AG04449 (cell line): ENCODE results near the gene NTRK3.

Experiments used
- CTCF ChIA-PET: fragments of 350-600 bp; formaldehyde crosslinking; extraction: SDS; loops from one replicate; lab custom pipeline; 2021; ENCODE audit warnings: antibody characterized with exemption; lab: Yijun Ruan, JAX
- POLR2A ChIA-PET: fragments of 400-600, 350-600 bp; formaldehyde crosslinking; extraction: SDS; loops from one replicate; lab custom pipeline; 2020; ENCODE audit warnings: antibody characterized with exemption, inconsistent platforms; lab: Yijun Ruan, JAX
- DNase-seq: peaks from one replicate; pipeline ENCODE4 v3.0.0-alpha.2; 2010; ENCODE audit warnings: low read depth, low spot score
- H3K4me3 ChIP-seq: 2 replicates; pipeline ENCODE4 v1.5.1; 2011; ENCODE audit warnings: low read depth, mild to moderate bottlenecking, control low read depth, low read length
- CTCF ChIP-seq: IDR thresholded peaks from one replicate; pipeline ENCODE4 v1.5.1; 2011; ENCODE audit warnings: mild to moderate bottlenecking, moderate library complexity, low read length, control low read depth, inconsistent platforms; ENCODE audit not compliant: insufficient read depth; ENCODE audit errors: missing control alignments

Gene NTRK3

DNA sequence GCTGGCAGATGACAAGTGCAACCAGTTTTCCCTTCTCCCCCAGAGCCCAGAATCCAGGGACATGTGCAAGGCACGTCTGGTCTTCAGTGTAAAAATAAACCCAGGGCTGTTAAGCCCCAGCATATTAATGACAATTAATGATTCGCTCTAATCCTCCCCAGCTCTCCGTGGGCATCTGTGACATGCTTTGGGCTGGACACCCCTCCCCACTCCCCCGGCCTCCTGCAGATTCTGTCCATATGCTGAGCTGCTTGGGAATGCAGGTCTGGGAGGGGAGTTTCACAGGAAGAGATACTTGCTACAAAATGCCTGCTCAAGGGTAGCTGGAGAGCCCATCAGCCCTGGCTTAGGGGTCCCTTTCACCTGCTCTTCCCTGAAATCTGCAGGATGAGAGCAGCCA, 43.0 kb upstream of the NTRK3 start:
- no peak for DNase-seq
- ChIA-PET CTCF (interaction anchor here (0.9 to 2.2 kb wide), 4 partner anchors 11 to 59 kb away, joined by 3 to 8 read pairs (median 3); no protein-coding TSS in a partner anchor), POLR2A (no interaction called here)
- no peak overlapping the region for H3K4me3 ChIP-seq
- TF ChIP-seq CTCF, result no peak

GRCh38 chr15:88288661-88289060, 32.1 kb upstream of the NTRK3 start:
- CTCF ChIA-PET, result interaction anchor here (6.5 kb wide), 1 partner anchor 14 kb away, joined by 27 read pairs; no protein-coding TSS in a partner anchor
- POLR2A ChIA-PET, result no interaction called here

GRCh38 chr15:88288206-88288605, 31.7 kb upstream of the NTRK3 start:
- ChIA-PET POLR2A (no interaction called here), CTCF (interaction anchor here (6.5 kb wide), 1 partner anchor 13 kb away, joined by 27 read pairs; no protein-coding TSS in a partner anchor)
- TF ChIP-seq CTCF, result no peak
- no peak for DNase-seq
- no peak overlapping the region for H3K4me3 ChIP-seq

More at GRCh38 chr15:88288661-88289060, 32.1 kb upstream of the NTRK3 start:
- DNase-seq, result no peak
- H3K4me3 ChIP-seq, result no peak overlapping the region
- TF ChIP-seq CTCF, result no peak

DNA sequence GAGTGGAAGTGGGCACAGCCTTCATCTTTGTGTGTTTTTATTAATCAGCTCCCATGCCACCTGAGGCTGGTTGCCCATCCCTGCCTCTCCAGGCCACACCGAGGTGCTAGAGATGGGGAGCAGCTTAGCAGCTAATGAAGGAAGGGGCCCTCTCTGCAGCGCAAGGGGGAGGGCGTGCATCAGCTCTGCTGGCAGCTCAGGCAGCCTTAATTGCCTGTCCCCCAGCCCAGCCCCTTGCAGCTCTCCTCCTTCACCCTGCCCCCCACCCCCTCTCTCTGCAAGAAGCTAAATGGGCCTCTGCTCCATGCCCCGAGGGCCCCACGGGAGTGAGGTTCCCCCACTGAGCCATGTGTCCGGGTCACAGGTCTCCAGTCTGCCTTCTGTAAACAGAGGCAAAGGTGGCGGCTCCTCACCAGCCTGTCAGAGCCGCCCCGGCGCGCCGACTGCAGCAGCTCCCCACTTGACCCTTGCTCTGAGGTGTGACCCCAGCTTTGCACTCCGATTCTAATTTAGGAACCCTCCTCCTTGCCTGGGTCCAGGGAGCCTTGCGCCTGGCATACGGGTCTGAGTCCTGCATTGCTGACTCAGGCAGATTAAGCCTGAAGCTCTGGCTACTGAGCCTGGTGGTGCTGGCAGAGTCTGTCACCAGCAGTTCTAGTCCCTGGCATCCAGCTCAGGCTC, 27.9 kb upstream of the NTRK3 start:
- TF ChIP-seq CTCF, result no peak
- no peak overlapping the region for H3K4me3 ChIP-seq
- no peak for DNase-seq
- CTCF ChIA-PET, result interaction anchor here (1.4 to 3.4 kb wide), 3 partner anchors 11 to 170 kb away, joined by 4 to 37 read pairs (median 8); no protein-coding TSS in a partner anchor
- POLR2A ChIA-PET, result no interaction called here

DNA sequence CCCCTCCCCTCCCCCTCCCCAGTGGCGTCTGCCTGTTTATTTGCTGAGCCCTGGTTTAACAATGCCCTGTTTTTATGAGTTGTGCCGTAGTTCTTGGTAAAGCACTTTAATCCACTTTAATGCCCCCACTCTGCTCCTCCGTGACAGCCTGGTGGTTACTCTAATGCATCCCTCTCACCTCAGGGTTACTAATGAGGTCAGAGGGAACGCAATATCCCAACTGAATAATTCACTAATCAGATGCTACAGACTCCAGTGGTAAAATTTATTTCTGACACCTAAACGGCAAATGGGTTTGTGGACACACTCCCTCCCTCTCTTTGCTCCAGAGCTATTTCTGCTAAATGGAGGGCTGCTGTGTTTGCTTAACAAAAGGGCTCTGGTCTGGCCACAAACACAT, 26.1 kb upstream of the NTRK3 start:
- H3K4me3 ChIP-seq, result no peak overlapping the region
- DNase-seq, result no peak
- POLR2A ChIA-PET, result no interaction called here
- CTCF ChIA-PET, result interaction anchor here (1.5 to 3.4 kb wide), 2 partner anchors 9 to 165 kb away, joined by 4 to 37 read pairs; no protein-coding TSS in a partner anchor
- TF ChIP-seq CTCF, result no peak

- TF ChIP-seq CTCF, result no peak
- ChIA-PET CTCF (interaction anchor here (1.1 to 8.4 kb wide), 5 partner anchors 23 to 174 kb away, joined by 3 to 112 read pairs (median 12); no protein-coding TSS in a partner anchor), POLR2A (no interaction called here)
- DNase-seq, result no peak
- H3K4me3 ChIP-seq, result no peak overlapping the region
Measured at GRCh38 chr15:88276821-88277410, 20.4 kb upstream of the NTRK3 start.
